Loucy (cell line): ENCODE results near the gene B3GAT3.

Experiments
- H2AFZ ChIP-seq: fragments of 200-600 bp; sonication (generic); 2 replicates; pipeline ENCODE4 v1.6.0; 2016; ENCODE audit warnings: antibody characterized with exemption, mild to moderate bottlenecking, low read length, moderate library complexity
- H3F3A ChIP-seq: fragments of 200-600 bp; 2 replicates; pipeline ENCODE4 v1.6.0; 2016; ENCODE audit warnings: antibody characterized with exemption, low read depth, mild to moderate bottlenecking
- H3K27me3 ChIP-seq: fragments of 200-600 bp; sonication (generic); 2 replicates; pipeline ENCODE4 v1.6.1; 2014; ENCODE audit warnings: low read length, mild to moderate bottlenecking; ENCODE audit not compliant: insufficient read depth, poor library complexity, severe bottlenecking
- H3K36me3 ChIP-seq: fragments of 200-600 bp; sonication (generic); 2 replicates; pipeline ENCODE4 v1.6.1; 2016; ENCODE audit warnings: low read length; ENCODE audit not compliant: insufficient read depth
- H3K4me1 ChIP-seq: fragments of 200-600 bp; sonication (generic); 2 replicates; pipeline ENCODE4 v1.5.1; 2014; ENCODE audit warnings: low read length, mild to moderate bottlenecking; ENCODE audit not compliant: insufficient read depth, poor library complexity, severe bottlenecking
- H3K4me2 ChIP-seq: fragments of 200-600 bp; sonication (generic); 2 replicates; pipeline ENCODE4 v1.6.0; 2014; ENCODE audit warnings: antibody characterized with exemption, low read length, low read depth, mild to moderate bottlenecking; ENCODE audit not compliant: poor library complexity, severe bottlenecking
- H3K4me3 ChIP-seq: fragments of 200-600 bp; sonication (generic); 2 replicates; pipeline ENCODE4 v1.5.1; 2014; ENCODE audit warnings: low read length, mild to moderate bottlenecking, mixed read lengths; ENCODE audit not compliant: poor library complexity, severe bottlenecking
- H3K79me2 ChIP-seq: fragments of 200-600 bp; sonication (generic); 2 replicates; pipeline ENCODE4 v1.6.1; 2014; ENCODE audit warnings: low read length; ENCODE audit not compliant: insufficient read depth
- H3K9ac ChIP-seq: fragments of 200-600 bp; sonication (generic); 2 replicates; pipeline ENCODE4 v1.6.0; 2014; ENCODE audit warnings: mild to moderate bottlenecking, low read depth, low read length, moderate library complexity; ENCODE audit not compliant: poor library complexity, severe bottlenecking
- H3K9me2 ChIP-seq: fragments of 200-600 bp; sonication (generic); replicated peaks from 2 replicates; pipeline ENCODE4 v1.6.1; 2016; ENCODE audit warnings: low read depth, low read length, mixed read lengths
- H3K9me3 ChIP-seq: fragments of 200-600 bp; sonication (generic); 2 replicates; pipeline ENCODE4 v1.6.1; 2014; ENCODE audit warnings: mild to moderate bottlenecking, antibody characterized with exemption, low read length, low read depth; ENCODE audit not compliant: insufficient read depth
- H4K20me1 ChIP-seq: fragments of 200-600 bp; sonication (generic); 2 replicates; pipeline ENCODE4 v1.6.0; 2014; ENCODE audit warnings: antibody characterized with exemption, low read length, mild to moderate bottlenecking; ENCODE audit not compliant: insufficient read depth, poor library complexity, severe bottlenecking
- CTCF ChIP-seq: fragments of 200-600 bp; sonication (generic); conservative IDR thresholded peaks from 2 replicates; pipeline ENCODE4 v1.5.1; 2014; ENCODE audit warnings: mild to moderate bottlenecking, antibody characterized with exemption, low read length
- EZH2phosphoT487 ChIP-seq: fragments of 200-600 bp; IDR thresholded peaks from 2 replicates; pipeline ENCODE4 v1.6.1; 2018; ENCODE audit warnings: antibody characterized with exemption, mild to moderate bottlenecking, moderate library complexity, borderline replicate concordance

B3GAT3 gene

GRCh38 chr11:62601372-62602140, 20.2 kb downstream of the B3GAT3 start, which contains the start of gene MTA2:
Gene MTA2 (minus strand): TSS chr11:62601865. CDS start chr11:62601450, 415 bp downstream.
- H4K20me1 ChIP-seq = peaks cover 29% of the 10 kb centered on the region
- peaks cover 46% of the 10 kb centered on the region for H3K79me2 ChIP-seq
- H2AFZ ChIP-seq = peak within 1 kb of the TSS; percentile 67; the same call in 1 of the 2 replicates
- H3K9ac ChIP-seq = peak within 1 kb of the TSS; percentile 100
- no peaks in the 10 kb centered on the region for H3K9me3 ChIP-seq
- H3K36me3 ChIP-seq = peaks cover 16% of the 10 kb centered on the region; the same call in 1 of the 2 replicates
- H3K9me2 ChIP-seq = no peaks in the 10 kb centered on the region
- H3K4me3 ChIP-seq = peak within 1 kb of the TSS; percentile 95
- H3K4me1 ChIP-seq = peaks cover 21% of the 10 kb centered on the region
- peaks cover 8% of the 10 kb centered on the region for H3K27me3 ChIP-seq
- H3K4me2 ChIP-seq = peak within 1 kb of the TSS; percentile 95
- no peaks in the 10 kb centered on the region for H3F3A ChIP-seq
- TF ChIP-seq CTCF = no peak
- TF ChIP-seq EZH2phosphoT487 = no peak

DNA sequence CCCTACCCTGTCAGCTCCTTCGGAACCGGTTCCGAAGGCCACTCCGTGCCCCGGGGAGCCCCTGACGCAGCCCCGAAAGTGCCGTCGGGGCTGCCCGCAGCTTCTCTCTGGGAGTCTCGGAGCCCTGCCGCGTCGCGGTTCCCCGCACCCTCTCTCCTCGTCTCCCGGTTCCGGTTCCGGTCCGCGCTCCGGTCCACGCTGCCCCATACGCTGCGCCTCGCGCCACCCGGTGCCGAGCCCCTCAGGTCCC, 20.7 kb downstream of the B3GAT3 start:
- H3K27me3 ChIP-seq = peaks cover 8% of the 10 kb centered on the region
- H3K9ac ChIP-seq = peak overlapping the region; percentile 100
- H3K79me2 ChIP-seq = peaks cover 51% of the 10 kb centered on the region
- H3K9me2 ChIP-seq = no peaks in the 10 kb centered on the region
- H2AFZ ChIP-seq = peak overlapping the region; percentile 67; the same call in 1 of the 2 replicates
- H3K4me1 ChIP-seq = peaks cover 21% of the 10 kb centered on the region
- H3K9me3 ChIP-seq = no peaks in the 10 kb centered on the region
- H3K4me2 ChIP-seq = peak overlapping the region; percentile 95
- peaks cover 21% of the 10 kb centered on the region; the same call in 1 of the 2 replicates for H3K36me3 ChIP-seq
- H3K4me3 ChIP-seq = peak overlapping the region; percentile 95
- H3F3A ChIP-seq = no peaks in the 10 kb centered on the region
- TF ChIP-seq CTCF (no peak), EZH2phosphoT487 (no peak)
- H4K20me1 ChIP-seq = peaks cover 31% of the 10 kb centered on the region

DNA sequence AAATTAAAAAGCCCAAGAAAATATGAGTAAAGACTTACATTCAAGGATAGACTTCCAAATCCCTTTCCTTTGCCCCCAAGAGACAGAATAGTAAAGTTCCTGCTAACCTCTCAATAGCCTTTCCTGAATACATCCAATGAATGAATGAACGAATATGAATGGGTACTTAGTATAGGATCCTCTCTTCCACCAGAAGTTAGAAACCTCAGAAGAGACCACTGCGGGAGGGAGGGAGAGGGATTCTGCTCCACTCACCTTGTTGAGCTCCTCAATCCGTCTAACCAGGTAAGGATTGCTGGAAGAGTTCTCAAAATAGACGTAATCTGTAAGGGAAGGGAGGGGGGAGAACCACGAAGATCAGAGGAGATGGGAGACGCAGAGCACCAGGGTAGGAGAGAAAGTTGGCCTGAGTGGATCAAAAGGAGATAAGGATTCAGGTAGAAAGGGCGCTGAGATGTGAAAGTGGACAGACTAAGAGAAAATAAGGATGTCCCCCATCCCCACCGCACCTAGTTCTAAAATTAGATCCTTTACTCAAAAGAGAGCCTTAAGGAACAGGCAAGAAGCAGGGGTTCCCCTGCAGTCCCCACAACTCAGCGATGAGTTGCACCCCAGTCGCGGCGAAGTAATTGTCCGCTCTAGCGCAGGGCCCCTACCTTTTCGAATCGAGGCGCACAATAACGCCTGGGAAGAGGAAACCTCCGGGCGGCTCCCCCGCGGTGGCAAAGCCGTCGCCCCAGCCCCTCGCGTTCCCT, 21.2 kb downstream of the B3GAT3 start:
- H3K36me3 ChIP-seq = peaks cover 26% of the 10 kb centered on the region; the same call in 1 of the 2 replicates
- H3K9me2 ChIP-seq = no peaks in the 10 kb centered on the region
- H3K4me1 ChIP-seq = peaks cover 21% of the 10 kb centered on the region
- peaks cover 8% of the 10 kb centered on the region for H3K27me3 ChIP-seq
- peak overlapping the region; percentile 100 for H3K9ac ChIP-seq
- H3K79me2 ChIP-seq = peaks cover 56% of the 10 kb centered on the region
- no peaks in the 10 kb centered on the region for H3K9me3 ChIP-seq
- H4K20me1 ChIP-seq = peaks cover 32% of the 10 kb centered on the region
- H3K4me3 ChIP-seq = peak overlapping the region; percentile 95
- H3K4me2 ChIP-seq = peak overlapping the region; percentile 95
- peak overlapping the region; percentile 67; the same call in 1 of the 2 replicates for H2AFZ ChIP-seq
- no peaks in the 10 kb centered on the region for H3F3A ChIP-seq
- no peak for TF ChIP-seq CTCF
- TF ChIP-seq EZH2phosphoT487 = no peak
